Transverse colon (tissue), 4 donors: ENCODE measurements around the gene SLC2A13.

ENCODE experiments used
- CTCF ChIP-seq, 5 experiments: fragments of 200-600 bp in 3 of 5; fragments of 450-650 bp in 2 of 5; sonication (generic) in 3 of 5; IDR thresholded peaks; 1 replicate in 2 of 5; 2 replicates in 3 of 5; pipeline ENCODE4 v1.5.1; 2016 to 2017; ENCODE audit warnings: antibody characterized with exemption in 5 of 5, inconsistent platforms in 3 of 5, mild to moderate bottlenecking in 2 of 5, moderate library complexity in 1 of 5
- POLR2AphosphoS5 ChIP-seq, 3 donors: sonication (generic); formaldehyde crosslinking; IDR thresholded peaks; one replicate each; pipeline ENCODE4 v1.6.1; 2016; ENCODE audit warnings: antibody characterized with exemption in 3 of 3

DNA sequence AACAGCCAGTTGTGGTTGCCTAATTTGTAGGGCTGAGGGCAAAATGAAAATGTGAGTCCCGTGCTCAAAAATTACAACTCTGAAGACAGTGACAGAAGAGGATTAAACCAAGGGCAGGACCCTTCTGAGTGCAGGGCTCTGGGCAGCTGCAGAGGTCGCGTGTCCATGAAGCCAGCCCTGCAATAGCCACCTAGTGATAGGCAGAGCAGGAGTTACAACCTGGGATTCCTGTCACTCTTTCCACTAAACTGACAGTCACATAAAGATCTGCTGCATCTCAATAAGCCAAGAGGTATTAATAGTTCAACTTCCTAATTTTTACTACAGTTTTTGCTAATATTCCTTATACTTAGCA is 94.1 kb downstream of the SLC2A13 start:
- no peak for TF ChIP-seq CTCF (IDR thresholded peaks at IDR 0.05)
- no peak for TF ChIP-seq POLR2AphosphoS5 (IDR thresholded peaks at IDR 0.05)
